ENCODE data around the gene DBN1. TPM values are rescaled to one million over a fixed set of nuclear protein-coding genes. Genes with fewer than 3 reads are reported as not detected.

DBN1 gene
- 24.2 TPM for total RNA-seq
- long read RNA-seq, transcript DBN1-202 (14 exons, 2,995 nt), result major isoform, 99 of 133 reads
- long read RNA-seq, partial matches to known transcripts, result 18 of 133 reads
- long read RNA-seq, other reads (novel, unspliced or antisense), result 14 of 133 reads

GRCh38 chr5:177473443-177474001 lies at the start of gene DBN1:
Gene DBN1, minus strand, starts transcription at chr5:177473634. Its CDS starts 113 bp downstream, at chr5:177473521.
- intact Hi-C loops (cut with DNase I), result no loop called here
- ATAC-seq (ENCODE audit: poor library complexity), result peak; percentile 35
- peak; percentile 71 for DNase-seq

DNA sequence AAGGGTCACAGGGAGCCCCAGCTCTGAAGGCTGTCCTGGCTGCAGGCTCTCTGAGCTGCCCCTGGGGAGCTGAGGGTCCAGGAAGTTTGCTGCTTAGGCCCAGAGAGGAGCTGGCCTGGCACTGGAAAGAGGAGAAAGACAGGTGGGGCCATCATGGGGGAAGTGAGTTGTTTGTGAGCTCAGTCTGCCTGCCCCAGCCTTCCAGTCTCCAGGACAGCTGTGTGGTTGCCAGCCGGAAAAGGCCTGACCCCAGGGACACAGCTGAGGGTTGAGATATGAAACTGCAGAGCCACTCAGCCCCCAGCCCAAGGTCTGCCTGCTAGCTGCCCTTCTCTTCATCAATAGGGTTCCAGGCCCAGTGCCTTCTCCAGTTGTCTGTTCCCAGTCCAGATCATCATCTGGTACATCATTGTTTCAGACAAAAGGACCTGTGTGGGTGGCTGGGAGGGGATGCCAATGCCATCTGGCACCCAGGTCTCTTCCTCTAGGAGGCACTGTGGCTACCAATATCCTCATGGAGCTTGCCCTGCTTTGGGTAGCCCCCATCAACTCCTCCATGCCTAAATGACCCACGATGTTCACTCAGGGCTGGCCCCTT lies 47.6 kb upstream of the DBN1 start:
- ATAC-seq (ENCODE audit: poor library complexity), result no peak
- intact Hi-C loops (cut with DNase I), result no loop called here
- peak; percentile 34 for DNase-seq

DNA sequence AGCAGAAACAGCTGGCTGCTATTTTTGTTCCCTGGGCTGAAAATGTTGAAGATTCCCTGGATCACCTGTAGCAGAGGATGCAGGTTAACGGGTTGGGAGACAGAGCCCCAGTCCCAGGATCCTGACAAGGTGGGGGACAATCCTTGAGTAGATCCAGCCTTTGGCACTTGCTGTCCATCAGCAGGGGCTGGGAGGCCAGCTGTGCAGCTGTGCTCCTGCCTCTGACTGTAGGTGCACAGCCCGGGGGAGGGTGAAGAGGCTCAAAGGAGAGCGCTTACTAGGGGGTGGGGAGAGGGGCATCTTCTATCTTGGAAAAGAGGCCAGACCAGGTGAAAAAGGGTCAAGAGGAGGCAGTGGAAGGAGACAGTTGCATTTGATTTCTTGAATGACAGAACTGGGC lies 46.8 kb upstream of the DBN1 start:
- intact Hi-C loops (cut with DNase I), result no loop called here
- DNase-seq (peak; percentile 22), ATAC-seq (ENCODE audit: poor library complexity) (no peak)

- ATAC-seq (ENCODE audit: poor library complexity) (no peak), DNase-seq (peak; percentile 16)
- intact Hi-C loops (cut with DNase I), result no loop called here
Measured at GRCh38 chr5:177519463-177520235, 46.2 kb upstream of the DBN1 start.

DNA sequence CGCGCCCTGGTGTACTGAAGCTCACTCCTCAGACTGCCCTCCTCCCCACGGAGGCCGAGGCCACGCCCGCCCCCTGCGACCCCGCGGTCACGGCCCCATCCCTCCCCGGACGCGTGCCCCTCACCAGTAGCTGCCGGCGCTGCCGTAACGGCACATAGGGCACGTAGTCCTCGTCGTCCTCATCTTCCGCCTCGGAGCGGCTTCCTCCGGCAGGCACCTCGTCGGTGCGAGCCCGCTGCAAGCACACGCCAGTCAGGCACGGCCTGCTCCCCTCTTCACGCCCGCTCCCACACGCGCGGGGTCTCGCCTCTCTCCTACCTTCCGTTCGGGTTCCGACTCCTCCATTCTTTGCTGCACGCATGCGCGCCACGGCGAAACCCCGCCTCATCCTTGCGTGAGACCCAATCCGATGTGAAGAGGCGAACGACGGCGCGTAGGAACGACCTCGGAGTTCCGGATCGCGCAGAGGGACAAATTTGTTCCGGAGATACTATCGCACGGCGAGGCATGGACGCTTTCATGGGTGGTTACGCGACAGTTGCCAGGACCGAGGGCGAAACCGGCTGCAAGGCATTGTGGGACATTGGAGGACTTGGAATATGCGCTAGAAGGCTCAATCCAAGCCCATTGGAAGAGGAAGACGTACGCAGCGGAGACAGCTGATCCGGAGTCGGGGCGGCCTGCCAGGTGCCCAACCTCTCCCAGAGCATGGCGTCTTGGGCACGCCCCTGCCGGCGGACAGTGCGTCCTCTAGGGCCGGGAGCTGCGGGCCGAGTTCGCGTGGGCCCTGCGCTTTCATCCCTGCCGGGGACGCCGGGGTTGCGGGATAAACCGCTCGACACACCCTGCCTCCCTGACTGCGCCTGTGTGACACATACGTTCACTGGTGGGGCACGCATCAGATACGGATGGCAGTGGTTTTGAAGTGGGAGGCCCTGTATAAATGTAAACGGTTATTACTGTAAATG lies 43.5 kb upstream of the DBN1 start, which contains the start of gene DDX41:
Gene DDX41, minus strand, starts transcription at position 361 of the 968 bp plus-strand sequence. Its CDS starts 16 bp downstream, at position 345.
- intact Hi-C loops (cut with DNase I), result no loop called here
- ATAC-seq (ENCODE audit: poor library complexity) (peak; percentile 94), DNase-seq (peak; percentile 98)

- intact Hi-C loops (cut with DNase I), result no loop called here
- DNase-seq (no peak), ATAC-seq (ENCODE audit: poor library complexity) (no peak)
Measured at GRCh38 chr5:177515580-177515979, 42.1 kb upstream of the DBN1 start.

- no peak for ATAC-seq (ENCODE audit: poor library complexity)
- DNase-seq, result no peak
- intact Hi-C loops (cut with DNase I), result no loop called here
Measured at GRCh38 chr5:177514541-177514940, 41.1 kb upstream of the DBN1 start.

- ATAC-seq (ENCODE audit: poor library complexity) (no peak), DNase-seq (no peak)
- intact Hi-C loops (cut with DNase I), result no loop called here
Measured at GRCh38 chr5:177513500-177513899, 40.1 kb upstream of the DBN1 start.

DNA sequence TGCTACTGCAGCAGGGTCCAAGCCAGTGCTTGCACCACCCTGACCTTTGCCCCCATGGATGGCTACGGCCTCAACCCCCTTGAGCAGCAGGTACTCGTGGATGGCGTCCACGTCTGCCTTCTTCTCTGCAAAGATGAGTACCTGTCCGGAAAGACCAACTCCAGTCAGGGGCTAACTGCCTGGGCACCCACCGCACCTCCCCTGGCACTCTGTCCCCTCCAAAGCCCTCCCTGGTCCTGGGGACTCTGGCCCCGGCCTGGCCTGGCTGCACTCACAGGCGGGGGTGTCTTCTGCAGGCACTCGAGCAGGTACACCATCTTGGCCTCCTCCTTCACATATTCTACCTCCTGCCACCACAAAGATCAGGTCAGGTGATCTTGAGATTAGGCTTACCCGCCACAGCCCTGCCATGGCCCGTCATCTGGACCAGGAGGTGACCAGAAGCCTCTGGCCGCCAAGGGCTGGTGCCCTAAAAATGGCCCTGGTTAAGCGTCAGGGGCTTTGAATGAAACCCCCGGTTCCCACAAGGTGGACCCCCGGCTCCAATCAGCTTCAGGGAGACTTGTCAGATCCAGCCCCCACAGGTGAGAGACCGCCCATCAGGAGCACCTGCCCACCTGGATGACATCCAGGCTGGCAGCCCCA lies 39.4 kb upstream of the DBN1 start:
- ATAC-seq (ENCODE audit: poor library complexity) (no peak), DNase-seq (no peak)
- intact Hi-C loops (cut with DNase I), result no loop called here

GRCh38 chr5:177511796-177512675 lies 38.6 kb upstream of the DBN1 start:
- ATAC-seq (ENCODE audit: poor library complexity) (no peak), DNase-seq (no peak)
- intact Hi-C loops (cut with DNase I), result no loop called here

DNA sequence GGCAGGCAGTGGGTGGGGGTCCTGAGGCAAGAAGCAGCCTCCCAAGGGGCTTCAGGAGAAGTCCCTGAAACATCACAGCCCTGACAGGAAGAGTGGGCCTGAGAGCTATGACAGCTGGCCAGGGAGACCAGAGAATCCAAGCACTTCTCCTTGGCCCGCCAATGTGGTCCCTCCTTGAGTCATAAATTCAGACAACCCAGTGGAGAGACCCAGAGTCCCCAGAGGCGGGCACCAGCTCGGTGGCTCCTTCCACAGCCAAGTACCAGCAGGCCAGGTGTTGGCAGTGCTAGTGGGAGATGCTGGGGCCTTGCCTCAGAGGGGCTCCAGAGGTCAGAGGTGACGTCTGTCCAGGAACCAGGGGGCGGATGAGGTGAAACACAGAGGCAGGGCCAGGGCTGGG lies 37.7 kb upstream of the DBN1 start:
- intact Hi-C loops (cut with DNase I), result no loop called here
- no peak for ATAC-seq (ENCODE audit: poor library complexity)
- DNase-seq, result no peak

DNA sequence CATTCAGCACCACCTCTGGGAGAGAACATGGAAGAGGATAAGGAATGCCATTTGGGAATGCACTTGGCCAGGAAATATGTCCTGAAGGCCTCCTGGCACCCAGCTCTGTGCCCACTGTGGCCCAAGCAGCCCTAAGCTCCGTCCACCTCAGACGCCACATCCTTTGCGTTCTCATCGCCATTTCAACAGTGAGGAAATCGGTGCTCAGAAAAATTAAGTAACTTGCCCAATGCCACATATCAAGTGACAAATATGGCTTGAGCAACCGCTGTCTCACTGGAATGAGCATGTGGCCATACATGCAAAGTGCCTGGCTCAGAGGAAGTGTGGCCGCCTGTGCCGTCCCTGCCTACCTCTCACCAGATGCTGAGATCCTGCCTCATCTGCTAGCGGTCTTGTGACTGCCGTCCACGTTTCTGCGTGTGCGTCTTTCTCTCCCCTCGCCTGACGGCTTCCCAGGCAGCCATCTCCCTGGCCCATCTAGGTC lies 37.2 kb upstream of the DBN1 start:
- no peak for ATAC-seq (ENCODE audit: poor library complexity)
- DNase-seq, result no peak
- intact Hi-C loops (cut with DNase I), result no loop called here

GRCh38 chr5:177509991-177510566 lies 36.6 kb upstream of the DBN1 start:
- intact Hi-C loops (cut with DNase I), result no loop called here
- ATAC-seq (ENCODE audit: poor library complexity) (no peak), DNase-seq (no peak)

DNA sequence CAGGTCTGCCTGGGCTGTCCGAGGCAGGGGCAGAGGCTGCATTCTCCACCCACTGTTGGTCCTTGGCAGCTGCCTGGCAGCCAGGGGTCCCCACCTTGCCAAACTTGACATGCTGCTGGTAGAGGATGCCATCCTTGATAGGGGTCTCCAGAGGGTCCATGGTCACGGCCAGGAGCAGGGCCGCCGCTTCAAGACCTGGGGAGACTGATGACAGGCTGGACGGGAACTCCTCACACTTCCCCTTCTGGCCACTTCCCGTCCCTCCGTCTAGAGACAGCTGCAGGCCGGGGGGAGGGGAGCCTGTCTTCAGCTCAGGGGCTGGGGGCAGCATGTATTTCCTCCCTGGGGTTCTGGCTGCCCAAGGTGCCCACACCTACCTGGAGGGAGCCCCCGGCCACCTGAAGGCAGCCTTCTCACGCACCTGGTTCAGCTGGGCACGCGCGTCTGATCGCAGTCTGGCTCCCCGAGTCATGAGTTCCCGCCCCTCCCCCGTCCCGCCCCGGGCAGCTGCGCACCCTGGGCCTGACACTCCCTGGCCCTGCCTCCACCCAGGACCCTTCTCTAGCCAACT lies 36.0 kb upstream of the DBN1 start, which contains the start of gene DOK3:
Gene DOK3, minus strand, starts transcription at position 446 of the 571 bp plus-strand sequence. Its CDS starts 286 bp downstream, at position 160.
- DNase-seq (peak; percentile 78), ATAC-seq (ENCODE audit: poor library complexity) (peak; percentile 64)
- intact Hi-C loops (cut with DNase I), result no loop called here

GRCh38 chr5:177508837-177509236 lies 35.4 kb upstream of the DBN1 start:
- ATAC-seq (ENCODE audit: poor library complexity), result no peak
- intact Hi-C loops (cut with DNase I), result no loop called here
- DNase-seq, result peak; percentile 40

- ATAC-seq (ENCODE audit: poor library complexity), result no peak
- peak; percentile 38 for DNase-seq
- intact Hi-C loops (cut with DNase I), result no loop called here
Measured at GRCh38 chr5:177508221-177508611, 34.8 kb upstream of the DBN1 start.

Measured in Right ventricle myocardium superior (tissue), 1 donor.